ENCODE data around the gene WDR5.

Gene WDR5

DNA sequence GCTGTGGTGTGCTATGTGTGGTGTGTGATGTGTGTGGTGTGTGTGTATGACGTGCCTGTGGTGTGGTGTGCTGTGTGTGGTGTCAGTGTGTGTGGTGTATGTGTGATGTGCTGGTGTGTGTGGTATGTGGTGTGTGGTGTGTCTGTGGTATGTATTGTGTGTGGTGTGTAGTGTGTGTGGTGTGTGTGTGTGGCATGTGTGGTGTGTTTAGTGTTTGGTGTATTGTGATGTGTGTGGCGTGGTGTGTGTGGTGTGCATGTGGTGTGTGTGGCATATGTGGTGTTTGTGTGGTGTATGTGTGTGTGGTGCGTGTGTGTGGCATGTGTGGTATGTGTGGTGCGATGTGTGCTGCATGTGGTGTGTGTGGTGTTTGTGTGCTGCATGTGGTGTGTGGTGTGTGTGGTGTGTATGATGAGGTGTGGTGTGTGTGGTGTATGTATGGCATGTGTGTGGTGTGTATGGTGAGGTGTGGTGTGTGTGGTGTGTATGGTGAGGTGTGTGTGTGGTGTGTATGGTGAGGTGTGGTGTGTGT lies 46.7 kb downstream of the WDR5 start:
- TF ChIP-seq, protein P1, sequence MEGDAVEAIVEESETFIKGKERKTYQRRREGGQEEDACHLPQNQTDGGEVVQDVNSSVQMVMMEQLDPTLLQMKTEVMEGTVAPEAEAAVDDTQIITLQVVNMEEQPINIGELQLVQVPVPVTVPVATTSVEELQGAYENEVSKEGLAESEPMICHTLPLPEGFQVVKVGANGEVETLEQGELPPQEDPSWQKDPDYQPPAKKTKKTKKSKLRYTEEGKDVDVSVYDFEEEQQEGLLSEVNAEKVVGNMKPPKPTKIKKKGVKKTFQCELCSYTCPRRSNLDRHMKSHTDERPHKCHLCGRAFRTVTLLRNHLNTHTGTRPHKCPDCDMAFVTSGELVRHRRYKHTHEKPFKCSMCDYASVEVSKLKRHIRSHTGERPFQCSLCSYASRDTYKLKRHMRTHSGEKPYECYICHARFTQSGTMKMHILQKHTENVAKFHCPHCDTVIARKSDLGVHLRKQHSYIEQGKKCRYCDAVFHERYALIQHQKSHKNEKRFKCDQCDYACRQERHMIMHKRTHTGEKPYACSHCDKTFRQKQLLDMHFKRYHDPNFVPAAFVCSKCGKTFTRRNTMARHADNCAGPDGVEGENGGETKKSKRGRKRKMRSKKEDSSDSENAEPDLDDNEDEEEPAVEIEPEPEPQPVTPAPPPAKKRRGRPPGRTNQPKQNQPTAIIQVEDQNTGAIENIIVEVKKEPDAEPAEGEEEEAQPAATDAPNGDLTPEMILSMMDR (IDR thresholded peaks at IDR 0.05; ENCODE audit: extremely low read depth, insufficient read depth, missing control alignments): no peak
- in situ Hi-C loops (cut with MboI; ENCODE audit: low pct_unique_long_range_greater_than_20kb, low sequenced_read_pairs, unreplicated experiment): no loop called here
- no peak for DNase-seq (ENCODE audit: low spot score)

DNA sequence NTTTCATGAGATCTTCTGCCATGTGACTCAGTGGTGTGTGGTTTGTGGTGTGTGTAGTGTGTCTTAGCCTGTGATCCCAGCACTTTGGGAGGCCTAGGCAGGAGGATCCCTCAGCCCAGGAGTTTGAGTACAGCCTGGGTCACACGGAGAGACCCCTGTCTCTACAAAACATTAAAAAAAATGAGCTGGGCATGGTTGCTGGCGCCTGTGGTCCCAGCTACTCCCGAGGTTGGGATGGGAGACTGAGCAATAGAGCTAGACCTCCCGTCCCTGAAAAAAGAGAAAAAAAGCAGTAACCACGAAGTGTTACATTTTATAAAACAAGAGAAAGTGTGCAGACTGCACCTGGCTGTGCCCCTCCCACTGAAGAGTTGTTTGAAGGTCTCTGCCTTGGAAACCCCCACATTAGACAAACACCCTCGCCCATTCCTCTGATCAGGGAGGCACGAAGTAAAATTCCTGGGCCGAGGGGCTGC lies 49.7 kb downstream of the WDR5 start:
- TF ChIP-seq, protein P1 (IDR thresholded peaks at IDR 0.05; ENCODE audit: extremely low read depth, insufficient read depth, missing control alignments): no peak
- no peak for DNase-seq (ENCODE audit: low spot score)
- in situ Hi-C loops (cut with MboI; ENCODE audit: low pct_unique_long_range_greater_than_20kb, low sequenced_read_pairs, unreplicated experiment): no loop called here

DNA sequence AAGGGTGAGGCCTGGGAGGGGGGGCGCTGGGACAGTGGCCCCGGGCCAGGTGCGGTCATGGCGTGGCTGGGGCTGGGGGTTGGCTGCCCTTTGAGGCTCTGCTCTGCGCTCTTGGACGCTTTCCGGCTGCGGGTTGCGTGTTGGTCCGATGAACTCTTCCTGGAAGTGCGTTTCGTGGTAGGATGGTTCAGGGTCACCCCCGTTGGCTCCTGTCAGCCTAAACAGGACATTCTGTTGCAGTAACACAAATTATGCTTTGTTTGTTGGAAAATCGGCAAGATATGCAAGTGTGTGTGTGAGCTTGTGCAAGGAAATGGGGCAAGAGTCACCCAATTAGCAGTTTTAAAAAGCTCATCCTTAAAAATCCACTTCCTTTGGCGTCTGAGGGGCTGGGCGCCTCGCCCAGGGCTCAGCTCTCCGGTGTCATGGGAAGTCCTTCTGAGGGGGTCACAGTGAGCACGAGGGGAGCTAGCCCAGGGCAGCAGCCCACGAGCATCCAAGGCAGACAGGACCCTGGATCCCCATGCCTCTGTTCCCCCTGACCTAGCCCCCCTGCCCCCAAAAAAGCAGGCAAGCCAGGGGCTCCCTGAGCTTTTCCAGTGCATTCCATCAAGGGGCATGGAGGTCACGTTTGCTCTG lies 50.7 kb downstream of the WDR5 start:
- DNase-seq (ENCODE audit: low spot score): no peak
- in situ Hi-C loops (cut with MboI; ENCODE audit: low pct_unique_long_range_greater_than_20kb, low sequenced_read_pairs, unreplicated experiment): no loop called here
- TF ChIP-seq, protein P1 (IDR thresholded peaks at IDR 0.05; ENCODE audit: extremely low read depth, insufficient read depth, missing control alignments): no peak

DNA sequence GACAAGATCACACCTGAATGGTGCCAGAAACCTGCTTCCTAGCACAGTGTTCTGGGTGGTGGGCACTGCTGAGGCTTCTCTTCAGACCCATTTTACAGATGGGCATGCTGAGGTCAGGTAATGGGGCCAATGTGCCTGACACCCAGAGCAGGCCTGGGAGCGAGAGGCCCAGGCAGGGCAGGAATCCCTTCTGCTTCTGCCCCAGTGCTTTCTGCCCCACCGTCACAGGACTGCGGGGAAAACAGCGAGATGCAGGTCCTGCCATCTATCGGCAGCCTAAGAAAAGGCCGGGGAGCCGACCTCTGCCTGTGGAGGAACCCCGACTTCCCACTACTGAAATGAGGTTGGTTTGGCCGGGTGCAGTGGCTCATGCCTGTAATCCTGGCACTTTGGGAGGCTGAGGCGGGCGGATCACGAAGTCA lies 51.2 kb downstream of the WDR5 start:
- in situ Hi-C loops (cut with MboI; ENCODE audit: low pct_unique_long_range_greater_than_20kb, low sequenced_read_pairs, unreplicated experiment): no loop called here
- TF ChIP-seq, protein P1 (IDR thresholded peaks at IDR 0.05; ENCODE audit: extremely low read depth, insufficient read depth, missing control alignments): no peak
- DNase-seq (ENCODE audit: low spot score): no peak

DNA sequence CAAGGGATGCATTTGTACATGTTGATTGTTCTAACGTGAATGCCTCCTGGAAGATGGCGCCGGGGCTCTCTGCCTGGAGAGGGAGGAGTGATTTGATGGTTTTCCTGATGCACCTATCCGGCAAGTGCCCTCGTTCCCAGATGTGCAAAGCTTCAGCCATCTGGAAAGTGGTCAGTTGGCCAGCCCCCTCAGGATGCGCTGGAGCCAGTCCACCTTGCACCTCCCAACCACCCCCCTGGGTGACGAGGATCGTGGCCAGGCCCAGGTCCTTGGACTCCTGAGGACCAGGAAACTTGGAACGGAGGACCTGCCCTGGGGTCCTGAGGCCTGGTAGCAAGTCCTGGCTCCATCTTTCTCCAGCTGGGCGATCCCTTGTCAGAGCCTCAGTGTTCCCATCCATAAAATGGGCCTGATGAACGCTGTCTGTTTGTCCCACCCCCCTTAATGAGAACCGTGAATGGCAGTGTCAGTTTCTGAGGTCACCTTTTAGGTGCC lies 52.1 kb downstream of the WDR5 start:
- in situ Hi-C loops (cut with MboI; ENCODE audit: low pct_unique_long_range_greater_than_20kb, low sequenced_read_pairs, unreplicated experiment): no loop called here

DNA sequence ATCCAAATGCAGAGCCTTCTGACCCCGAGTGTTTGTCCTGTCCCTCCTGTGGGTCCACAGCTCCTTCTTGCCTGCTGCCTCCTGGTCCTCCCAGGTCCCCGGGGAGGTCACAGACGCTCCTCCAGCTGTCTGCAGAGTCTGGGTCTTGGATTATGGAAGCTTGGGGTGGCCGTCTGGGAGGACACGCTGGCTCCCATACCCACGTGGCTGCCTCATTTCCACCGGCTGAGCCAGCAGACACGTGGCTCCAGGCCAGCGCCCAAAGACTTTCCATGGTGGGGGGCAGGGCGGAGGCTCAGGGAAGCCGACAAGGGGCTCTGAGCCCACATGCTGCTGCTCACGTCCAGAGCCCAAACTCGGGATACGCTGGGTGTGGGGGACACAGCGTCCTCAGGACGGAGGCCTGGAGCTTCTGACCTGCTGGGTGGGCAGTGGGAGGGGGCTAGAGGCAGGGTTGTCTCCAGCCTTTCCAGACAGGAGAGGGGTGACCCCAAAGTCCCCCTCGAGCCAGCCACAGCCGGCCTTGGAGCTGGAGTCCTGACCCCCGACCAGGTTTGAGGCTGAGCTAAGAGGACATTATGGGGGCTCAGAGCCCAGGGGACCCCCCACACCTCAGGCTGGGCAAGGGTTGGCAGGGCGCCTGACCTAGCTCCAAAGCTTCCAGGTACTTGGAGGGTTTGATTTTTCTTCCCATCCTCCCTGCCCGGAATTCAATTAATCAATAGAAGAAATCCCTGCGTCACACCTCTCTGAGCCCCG lies 52.7 kb downstream of the WDR5 start:
- no peak for DNase-seq (ENCODE audit: low spot score)
- in situ Hi-C loops (cut with MboI; ENCODE audit: low pct_unique_long_range_greater_than_20kb, low sequenced_read_pairs, unreplicated experiment): no loop called here
- TF ChIP-seq, protein P1 (IDR thresholded peaks at IDR 0.05; ENCODE audit: extremely low read depth, insufficient read depth, missing control alignments): no peak

More for the DNA sequence above, 52.1 kb downstream of the WDR5 start:
- TF ChIP-seq, protein P1 (IDR thresholded peaks at IDR 0.05; ENCODE audit: extremely low read depth, insufficient read depth, missing control alignments): no peak
- no peak for DNase-seq (ENCODE audit: low spot score)

All from GM13977 (cell line).